ENCODE measurements around the gene LCN1. TPM values are rescaled to one million over a fixed set of nuclear protein-coding genes. Genes with fewer than 3 reads are reported as not detected.

LCN1 gene
- total RNA-seq, 4 donors from 2014 or later, result not detected

- WGBS, 2 donors, result 77 to 82% methylated on average over 15 of the region's 15 CpGs
- intact Hi-C loops (cut with DNase I; ENCODE audit: low total_unique reads), result no loop called here
- TF ChIP-seq CTCF (IDR thresholded peaks at IDR 0.05), result no peak
- no peak for TF ChIP-seq POLR2A (IDR thresholded peaks at IDR 0.05)
- H3K4me3 ChIP-seq (ENCODE audit: low read depth, poor library complexity, severe bottlenecking), result no peak overlapping the region
- DNase-seq (ENCODE audit: low spot score in 2 of 2), result no peak
Observed at GRCh38 chr9:135498381-135499126, 22.7 kb upstream of the LCN1 start.

- intact Hi-C loops (cut with DNase I; ENCODE audit: low total_unique reads), result no loop called here
- peak overlapping the region; percentile 81 for H3K4me3 ChIP-seq (ENCODE audit: low read depth, poor library complexity, severe bottlenecking)
- peak; percentile 90 to 99 for DNase-seq (ENCODE audit: low spot score in 2 of 2)
- 1 to 4% methylated on average over 14 to 58 of the region's 58 CpGs for WGBS, 2 donors
- TF ChIP-seq CTCF (IDR thresholded peaks at IDR 0.05) (no peak), POLR2A (IDR thresholded peaks at IDR 0.05) (no peak)
Observed at GRCh38 chr9:135499326-135500070, 21.7 kb upstream of the LCN1 start.

GRCh38 chr9:135500071-135500524, 21.1 kb upstream of the LCN1 start:
- 0% methylated on average over 10 to 25 of the region's 29 CpGs for WGBS, 2 donors

GRCh38 chr9:135500525-135501260, 20.5 kb upstream of the LCN1 start, which contains the start of gene MRPS2:
TSS of gene MRPS2 (plus strand) at chr9:135500682. CDS start at chr9:135500711, 29 bp downstream.
- WGBS, 2 donors, result 1% methylated on average over 27 to 47 of the region's 92 CpGs
- peak; percentile 75 to 97 for DNase-seq (ENCODE audit: low spot score in 2 of 2)
- intact Hi-C loops (cut with DNase I; ENCODE audit: low total_unique reads), result no loop called here
- H3K4me3 ChIP-seq (ENCODE audit: low read depth, poor library complexity, severe bottlenecking), result peak within 1 kb of the TSS; percentile 81
- no peak for TF ChIP-seq CTCF (IDR thresholded peaks at IDR 0.05)
- no peak for TF ChIP-seq POLR2A (IDR thresholded peaks at IDR 0.05)

More at GRCh38 chr9:135500071-135500524, 21.1 kb upstream of the LCN1 start:
- H3K4me3 ChIP-seq (ENCODE audit: low read depth, poor library complexity, severe bottlenecking), result peak overlapping the region; percentile 81
- DNase-seq (ENCODE audit: low spot score in 2 of 2), result no peak
- TF ChIP-seq CTCF (IDR thresholded peaks at IDR 0.05) (no peak), POLR2A (IDR thresholded peaks at IDR 0.05) (no peak)
- intact Hi-C loops (cut with DNase I; ENCODE audit: low total_unique reads), result no loop called here

GRCh38 chr9:135501261-135502167, 19.7 kb upstream of the LCN1 start:
- WGBS, 2 donors, result 39 to 58% methylated on average over 31 to 37 of the region's 38 CpGs
- intact Hi-C loops (cut with DNase I; ENCODE audit: low total_unique reads), result no loop called here
- peak in 1 of 2 donors; percentile 30 for DNase-seq (ENCODE audit: low spot score in 2 of 2)
- H3K4me3 ChIP-seq (ENCODE audit: low read depth, poor library complexity, severe bottlenecking), result peak overlapping the region; percentile 81
- TF ChIP-seq CTCF (IDR thresholded peaks at IDR 0.05) (no peak), POLR2A (IDR thresholded peaks at IDR 0.05) (no peak)
